ENCODE results near the gene DNAJB6. TPM values are rescaled to one million over a fixed set of nuclear protein-coding genes. Genes with fewer than 3 reads are reported as not detected.

Gene DNAJB6
- total and polyA plus RNA-seq, 7 donors: 103 to 326 (median 229) TPM

DNA sequence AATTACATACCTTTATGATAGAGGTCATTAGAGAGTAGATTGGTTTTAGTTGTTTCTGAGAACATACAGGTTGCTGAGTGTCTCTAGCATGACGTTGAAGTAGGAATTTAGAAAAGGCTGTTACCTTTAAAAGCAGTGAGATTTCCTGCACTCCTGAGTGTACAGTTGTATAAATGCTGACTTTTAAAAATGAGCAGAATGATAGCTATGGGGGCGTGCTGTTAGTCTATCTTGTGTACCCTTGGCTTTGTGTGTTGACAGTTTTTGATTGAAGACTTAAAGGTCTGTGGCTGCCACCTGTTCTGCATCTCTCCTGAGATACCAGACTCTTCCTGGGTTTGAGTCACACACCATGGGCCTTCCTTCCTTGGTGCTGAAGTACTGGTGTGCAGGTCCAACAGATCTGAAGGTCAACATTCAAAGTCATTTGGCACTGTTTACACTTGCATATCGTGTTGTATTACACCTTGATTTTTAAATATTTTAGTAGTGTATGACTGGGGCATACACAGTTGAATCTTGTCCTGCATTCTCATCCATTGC lies 23.8 kb downstream of the DNAJB6 start:
- Histone ChIP-seq H3K27me3 (ENCODE audit: insufficient read depth in 3 of 3, low read length in 2 of 3) (no peaks in the 10 kb centered on the region), H3K4me1 (peaks cover 73% of the 10 kb centered on the region), H3K9me3 (no peaks in the 10 kb centered on the region), H3K36me3 (ENCODE audit: insufficient read depth in 1 of 2, low read depth in 1 of 2) (peaks cover 12 to 66% of the 10 kb centered on the region in 2 donors), H3K4me3 (no peak overlapping the region), H3K27ac (peak overlapping the region; percentile 89)
- TF ChIP-seq, protein P1, sequence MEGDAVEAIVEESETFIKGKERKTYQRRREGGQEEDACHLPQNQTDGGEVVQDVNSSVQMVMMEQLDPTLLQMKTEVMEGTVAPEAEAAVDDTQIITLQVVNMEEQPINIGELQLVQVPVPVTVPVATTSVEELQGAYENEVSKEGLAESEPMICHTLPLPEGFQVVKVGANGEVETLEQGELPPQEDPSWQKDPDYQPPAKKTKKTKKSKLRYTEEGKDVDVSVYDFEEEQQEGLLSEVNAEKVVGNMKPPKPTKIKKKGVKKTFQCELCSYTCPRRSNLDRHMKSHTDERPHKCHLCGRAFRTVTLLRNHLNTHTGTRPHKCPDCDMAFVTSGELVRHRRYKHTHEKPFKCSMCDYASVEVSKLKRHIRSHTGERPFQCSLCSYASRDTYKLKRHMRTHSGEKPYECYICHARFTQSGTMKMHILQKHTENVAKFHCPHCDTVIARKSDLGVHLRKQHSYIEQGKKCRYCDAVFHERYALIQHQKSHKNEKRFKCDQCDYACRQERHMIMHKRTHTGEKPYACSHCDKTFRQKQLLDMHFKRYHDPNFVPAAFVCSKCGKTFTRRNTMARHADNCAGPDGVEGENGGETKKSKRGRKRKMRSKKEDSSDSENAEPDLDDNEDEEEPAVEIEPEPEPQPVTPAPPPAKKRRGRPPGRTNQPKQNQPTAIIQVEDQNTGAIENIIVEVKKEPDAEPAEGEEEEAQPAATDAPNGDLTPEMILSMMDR (IDR thresholded peaks at IDR 0.05): no peak
- intact Hi-C loops (cut with DNase I): no loop called here
- ATAC-seq (peak; percentile 12 to 50 (median 32)), DNase-seq (no peak)
- WGBS, 3 donors: 21 to 37% (median 28%) methylated on average over 3 of the region's 3 CpGs

DNA sequence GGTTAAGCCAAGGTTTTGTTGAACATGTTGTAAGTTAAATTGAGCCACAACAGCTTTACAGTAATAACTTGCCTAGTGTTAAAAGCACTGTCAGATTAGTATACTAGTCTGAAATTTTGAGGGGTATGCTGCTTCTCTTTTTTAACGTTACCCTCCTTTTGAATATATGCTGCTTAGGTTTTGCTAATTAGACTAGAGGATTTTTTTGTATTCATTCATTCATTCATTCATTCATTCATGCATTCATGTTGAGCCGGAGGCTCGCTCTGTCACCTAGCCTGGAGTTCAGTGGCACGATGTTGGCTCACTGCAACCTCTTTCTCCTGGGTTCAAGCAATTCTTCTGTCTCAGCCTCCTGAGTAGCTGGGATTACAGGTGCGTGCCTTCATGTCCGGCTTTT lies 24.7 kb downstream of the DNAJB6 start:
- peak overlapping the region; percentile 89 for H3K27ac ChIP-seq
- peaks cover 64% of the 10 kb centered on the region for H3K4me1 ChIP-seq
- no peaks in the 10 kb centered on the region for H3K9me3 ChIP-seq
- H3K27me3 ChIP-seq (ENCODE audit: insufficient read depth in 3 of 3, low read length in 2 of 3): no peaks in the 10 kb centered on the region
- ATAC-seq (no peak), DNase-seq (no peak)
- H3K36me3 ChIP-seq (ENCODE audit: insufficient read depth in 1 of 2, low read depth in 1 of 2): peaks cover 12 to 76% of the 10 kb centered on the region in 2 donors
- intact Hi-C loops (cut with DNase I): no loop called here
- TF ChIP-seq, protein P1 (IDR thresholded peaks at IDR 0.05): no peak
- WGBS, 3 donors: 87 to 95% (median 92%) methylated on average over 6 of the region's 6 CpGs
- H3K4me3 ChIP-seq: no peak overlapping the region

DNA sequence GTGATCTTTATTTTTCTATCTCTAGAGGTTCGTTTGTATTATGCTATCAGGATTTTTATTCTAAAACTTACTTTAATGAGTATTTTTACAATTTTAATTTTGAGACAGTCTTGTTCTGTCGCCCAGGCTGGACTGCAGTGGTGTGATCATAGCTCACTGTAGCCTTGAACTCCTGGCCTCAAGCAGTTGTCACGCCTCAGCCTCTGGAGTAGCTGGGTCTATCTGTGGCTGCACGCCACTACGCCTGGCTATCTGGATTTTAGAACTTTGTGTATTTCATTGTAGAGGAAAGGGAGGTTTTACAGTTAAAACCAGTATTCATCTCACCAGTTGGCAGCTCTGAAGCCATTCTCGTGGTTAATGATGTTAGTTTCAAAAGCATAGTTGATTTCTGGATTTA lies 25.9 kb downstream of the DNAJB6 start:
- Histone ChIP-seq H3K4me3 (no peak overlapping the region), H3K36me3 (ENCODE audit: insufficient read depth in 1 of 2, low read depth in 1 of 2) (peaks cover 14 to 88% of the 10 kb centered on the region in 2 donors), H3K27ac (peak overlapping the region; percentile 14), H3K9me3 (no peaks in the 10 kb centered on the region), H3K27me3 (ENCODE audit: insufficient read depth in 3 of 3, low read length in 2 of 3) (no peaks in the 10 kb centered on the region), H3K4me1 (peaks cover 55% of the 10 kb centered on the region)
- DNase-seq (no peak), ATAC-seq (no peak)
- WGBS, 3 donors: 88 to 93% (median 88%) methylated on average over 6 of the region's 6 CpGs
- TF ChIP-seq, protein P1 (IDR thresholded peaks at IDR 0.05): no peak
- intact Hi-C loops (cut with DNase I): no loop called here

DNA sequence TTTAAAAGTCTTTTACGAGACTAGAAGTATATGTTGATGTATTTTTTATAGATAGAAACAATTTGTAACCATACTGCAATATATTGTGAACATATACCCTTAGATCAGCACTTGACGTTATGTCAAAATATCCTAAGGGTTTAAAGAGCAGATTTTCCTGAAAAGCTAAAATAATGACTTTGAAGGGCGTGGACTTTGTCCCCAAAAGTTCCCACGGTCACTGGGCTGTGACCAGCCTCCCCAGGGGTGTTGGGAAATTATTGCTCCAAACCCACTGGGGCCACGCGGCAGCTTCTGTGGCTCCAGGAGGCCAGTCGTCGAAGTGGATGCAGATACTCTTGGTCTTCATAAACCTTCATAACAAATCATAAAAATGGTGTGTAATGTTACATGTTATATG lies 29.9 kb downstream of the DNAJB6 start:
- no peak overlapping the region for H3K27ac ChIP-seq
- H3K27me3 ChIP-seq (ENCODE audit: insufficient read depth in 3 of 3, low read length in 2 of 3): no peaks in the 10 kb centered on the region
- DNase-seq (no peak), ATAC-seq (no peak)
- peaks cover 9 to 96% of the 10 kb centered on the region in 2 donors for H3K36me3 ChIP-seq (ENCODE audit: insufficient read depth in 1 of 2, low read depth in 1 of 2)
- TF ChIP-seq, protein P1 (IDR thresholded peaks at IDR 0.05): no peak
- H3K4me1 ChIP-seq: peaks cover 19% of the 10 kb centered on the region
- intact Hi-C loops (cut with DNase I): no loop called here
- H3K9me3 ChIP-seq: no peaks in the 10 kb centered on the region
- no peak overlapping the region for H3K4me3 ChIP-seq
- 95 to 96% (median 96%) methylated on average over 8 of the region's 8 CpGs for WGBS, 3 donors

DNA sequence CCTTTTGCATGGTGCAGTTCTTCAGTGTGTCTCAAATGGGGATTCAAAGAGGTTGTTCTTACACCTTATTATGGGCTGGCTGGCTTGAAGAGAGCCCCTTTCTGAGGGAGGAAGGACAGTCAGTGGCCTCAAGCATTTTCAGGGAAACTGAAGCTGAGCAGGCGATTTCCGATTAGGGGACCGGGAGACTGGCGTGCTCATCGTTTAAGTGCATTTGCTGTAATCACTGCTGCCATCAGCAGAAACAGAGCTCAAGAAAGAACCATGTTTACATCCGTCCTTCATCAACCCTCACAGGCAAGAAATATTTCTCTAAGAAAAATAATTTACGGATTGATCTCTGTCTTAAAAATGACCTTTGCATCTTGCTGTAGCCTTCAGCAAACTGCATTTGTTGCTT lies 32.2 kb downstream of the DNAJB6 start:
- intact Hi-C loops (cut with DNase I): no loop called here
- TF ChIP-seq, protein P1 (IDR thresholded peaks at IDR 0.05): no peak
- no peak overlapping the region for H3K27ac ChIP-seq
- peaks cover 7 to 98% of the 10 kb centered on the region in 2 donors for H3K36me3 ChIP-seq (ENCODE audit: insufficient read depth in 1 of 2, low read depth in 1 of 2)
- 94 to 95% (median 95%) methylated on average over 7 of the region's 7 CpGs for WGBS, 3 donors
- H3K9me3 ChIP-seq: no peaks in the 10 kb centered on the region
- no peaks in the 10 kb centered on the region for H3K27me3 ChIP-seq (ENCODE audit: insufficient read depth in 3 of 3, low read length in 2 of 3)
- H3K4me3 ChIP-seq: no peak overlapping the region
- H3K4me1 ChIP-seq: peaks cover 5% of the 10 kb centered on the region
- no peak for DNase-seq
- ATAC-seq: no peak

Measured in psoas muscle (tissue), 8 donors.